ENCODE measurements around the gene TCEA3.

The TCEA3 gene

DNA sequence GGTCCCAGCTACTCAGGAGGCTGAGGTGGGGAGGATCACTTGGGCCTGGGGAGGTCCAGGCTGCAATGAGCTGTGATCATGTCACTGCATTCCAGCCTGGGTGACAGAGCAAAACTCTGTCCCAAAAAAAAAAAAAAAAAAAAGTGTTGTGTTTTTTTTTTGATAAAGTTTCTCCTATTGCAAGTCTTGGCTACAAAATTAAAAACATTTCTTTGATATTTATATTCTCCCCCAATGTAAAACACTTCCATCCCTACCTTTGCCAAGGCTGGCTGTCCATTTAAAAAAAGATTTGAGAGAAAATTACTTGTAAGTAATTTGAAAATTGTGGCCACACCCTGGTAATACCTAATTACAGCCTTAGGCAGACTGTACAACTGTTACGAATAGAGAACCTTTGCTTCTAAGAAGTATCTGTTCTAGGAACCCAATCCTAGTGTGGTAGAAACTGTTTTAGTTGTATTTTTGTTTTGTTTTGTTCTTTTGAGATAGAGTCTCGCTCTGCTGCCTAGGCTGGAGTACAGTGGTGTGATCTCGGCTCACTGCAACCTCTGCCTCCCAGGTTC is 66.2 kb downstream of the TCEA3 start:
- in situ Hi-C loops (cut with HindIII; ENCODE audit: low sequenced_read_pairs) = no loop called here
- no peak overlapping the region for H3K4me3 ChIP-seq (ENCODE audit: low read depth, low read length)
- DNase-seq (ENCODE audit: low read depth) = no peak
- TF ChIP-seq, protein P1, sequence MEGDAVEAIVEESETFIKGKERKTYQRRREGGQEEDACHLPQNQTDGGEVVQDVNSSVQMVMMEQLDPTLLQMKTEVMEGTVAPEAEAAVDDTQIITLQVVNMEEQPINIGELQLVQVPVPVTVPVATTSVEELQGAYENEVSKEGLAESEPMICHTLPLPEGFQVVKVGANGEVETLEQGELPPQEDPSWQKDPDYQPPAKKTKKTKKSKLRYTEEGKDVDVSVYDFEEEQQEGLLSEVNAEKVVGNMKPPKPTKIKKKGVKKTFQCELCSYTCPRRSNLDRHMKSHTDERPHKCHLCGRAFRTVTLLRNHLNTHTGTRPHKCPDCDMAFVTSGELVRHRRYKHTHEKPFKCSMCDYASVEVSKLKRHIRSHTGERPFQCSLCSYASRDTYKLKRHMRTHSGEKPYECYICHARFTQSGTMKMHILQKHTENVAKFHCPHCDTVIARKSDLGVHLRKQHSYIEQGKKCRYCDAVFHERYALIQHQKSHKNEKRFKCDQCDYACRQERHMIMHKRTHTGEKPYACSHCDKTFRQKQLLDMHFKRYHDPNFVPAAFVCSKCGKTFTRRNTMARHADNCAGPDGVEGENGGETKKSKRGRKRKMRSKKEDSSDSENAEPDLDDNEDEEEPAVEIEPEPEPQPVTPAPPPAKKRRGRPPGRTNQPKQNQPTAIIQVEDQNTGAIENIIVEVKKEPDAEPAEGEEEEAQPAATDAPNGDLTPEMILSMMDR (IDR thresholded peaks at IDR 0.05; ENCODE audit: low read depth, low read length, missing control alignments) = no peak

DNA sequence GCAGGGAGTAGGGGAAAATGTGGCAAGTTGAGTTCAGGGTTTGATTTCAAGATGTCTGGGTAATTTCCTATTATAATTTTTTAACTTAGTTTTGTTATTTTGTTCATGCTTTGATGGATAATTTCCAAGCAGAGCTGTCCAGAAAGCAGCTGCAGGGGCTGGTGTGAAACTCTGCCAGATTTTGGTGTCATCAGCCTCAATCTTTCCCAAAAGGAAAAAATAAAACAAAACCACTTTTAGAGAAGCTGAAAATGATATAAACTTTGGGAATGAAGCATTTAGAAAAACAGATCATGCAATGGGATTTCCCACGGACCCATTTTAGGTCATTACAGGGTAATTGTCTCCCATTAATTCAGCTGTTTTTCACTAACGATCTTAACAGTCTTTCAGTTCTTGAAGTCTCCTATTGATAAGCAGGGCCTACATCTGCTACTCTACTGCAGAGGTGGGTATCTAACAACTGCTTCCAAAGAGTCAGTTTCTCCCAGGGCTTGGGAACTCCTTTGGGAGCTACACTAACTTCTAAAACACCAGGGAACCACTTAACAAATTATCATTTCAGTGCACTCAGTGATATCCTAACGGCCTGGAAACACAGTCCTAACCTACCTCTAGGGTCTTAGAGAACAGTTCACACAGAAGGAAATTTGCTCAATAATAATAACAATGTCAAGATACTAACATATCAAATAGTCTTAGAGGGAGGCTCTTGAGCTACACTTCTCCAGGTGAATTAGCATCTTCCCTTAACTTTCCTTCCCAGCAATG is 67.2 kb downstream of the TCEA3 start:
- DNase-seq (ENCODE audit: low read depth) = no peak
- TF ChIP-seq, protein P1 (IDR thresholded peaks at IDR 0.05; ENCODE audit: low read depth, low read length, missing control alignments) = no peak
- in situ Hi-C loops (cut with HindIII; ENCODE audit: low sequenced_read_pairs) = no loop called here
- no peak overlapping the region for H3K4me3 ChIP-seq (ENCODE audit: low read depth, low read length)

DNA sequence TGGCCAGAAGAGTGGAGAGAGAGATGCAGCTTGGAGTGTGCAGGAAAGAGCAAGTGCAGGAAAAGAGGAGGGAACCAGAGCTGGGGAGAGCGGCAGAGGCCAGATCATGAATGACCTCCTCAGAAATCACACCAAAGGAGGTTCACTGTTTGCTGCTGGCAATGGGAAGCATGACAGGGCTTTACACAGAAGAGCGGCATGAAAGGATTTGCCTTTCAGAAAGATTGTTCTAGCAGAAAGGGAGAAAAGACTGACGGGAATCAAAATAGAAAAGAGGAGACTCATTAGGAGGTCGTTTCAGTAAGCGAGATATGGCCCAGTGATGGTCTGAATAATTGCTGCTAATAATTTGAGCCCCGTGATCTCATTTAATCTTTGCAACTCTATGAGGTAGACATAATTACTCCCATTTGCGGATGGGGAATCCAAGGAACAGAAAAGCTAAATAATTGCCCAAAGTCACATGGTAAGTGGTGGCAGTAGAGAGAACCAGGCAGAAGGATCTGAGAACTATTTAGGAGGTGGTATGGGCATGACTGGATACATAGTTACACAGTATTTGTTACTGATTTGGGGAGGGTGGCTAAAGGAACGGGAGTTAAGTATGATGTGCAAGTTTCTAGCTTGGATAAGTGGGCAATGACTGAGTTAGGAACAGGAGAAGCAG is 67.9 kb downstream of the TCEA3 start:
- in situ Hi-C loops (cut with HindIII; ENCODE audit: low sequenced_read_pairs) = no loop called here
- no peak for DNase-seq (ENCODE audit: low read depth)
- H3K4me3 ChIP-seq (ENCODE audit: low read depth, low read length) = no peak overlapping the region
- TF ChIP-seq, protein P1 (IDR thresholded peaks at IDR 0.05; ENCODE audit: low read depth, low read length, missing control alignments) = no peak

DNA sequence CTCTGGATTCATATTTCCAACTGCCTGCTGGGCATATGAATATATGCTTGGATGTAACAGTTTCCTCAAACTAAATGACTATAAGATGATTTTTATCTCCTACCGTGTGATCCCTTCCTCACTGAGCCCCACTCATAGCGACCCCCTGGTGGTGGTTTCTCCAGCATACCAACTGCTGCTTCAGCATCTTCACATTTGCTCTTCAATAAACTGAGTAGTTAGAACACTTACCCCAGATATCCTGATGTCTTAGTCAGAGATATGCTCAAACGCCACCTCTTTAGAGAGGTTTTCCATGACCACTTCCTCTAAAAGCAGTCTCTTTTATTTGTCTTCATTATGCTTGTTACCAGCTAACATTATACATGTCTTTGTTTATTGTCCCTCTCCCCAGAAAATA is 70.3 kb downstream of the TCEA3 start:
- in situ Hi-C loops (cut with HindIII; ENCODE audit: low sequenced_read_pairs) = no loop called here
- DNase-seq (ENCODE audit: low read depth) = no peak
- no peak overlapping the region for H3K4me3 ChIP-seq (ENCODE audit: low read depth, low read length)
- TF ChIP-seq, protein P1 (IDR thresholded peaks at IDR 0.05; ENCODE audit: low read depth, low read length, missing control alignments) = no peak

DNA sequence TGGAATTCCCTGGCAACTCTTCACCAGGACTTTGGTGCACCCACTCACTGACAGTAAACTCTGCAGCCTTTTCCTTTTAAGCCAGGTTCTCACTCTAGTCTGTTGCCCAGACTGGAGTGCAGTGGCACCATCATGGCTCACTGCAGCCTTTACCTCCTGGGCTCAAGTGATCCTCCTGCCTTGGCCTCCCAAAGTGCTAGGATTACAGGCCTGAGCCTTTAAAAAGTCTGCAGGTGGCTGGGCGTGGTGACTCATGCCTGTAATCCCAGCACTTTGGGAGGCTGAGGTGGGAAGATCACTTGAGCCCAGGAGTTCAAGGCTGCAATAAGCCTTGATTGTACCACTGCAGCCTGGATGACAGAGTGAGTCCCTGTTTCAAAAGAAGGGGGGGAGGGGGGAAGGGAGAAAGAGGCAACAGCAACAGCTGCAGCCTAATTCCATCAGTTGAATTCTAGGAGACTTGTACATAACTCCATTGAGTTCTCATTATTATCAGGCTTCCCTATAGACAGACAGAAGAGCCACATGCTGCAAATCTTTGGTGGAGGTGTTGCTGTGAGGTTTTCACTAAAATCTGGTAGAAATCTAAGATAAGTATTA is 72.4 kb downstream of the TCEA3 start:
- in situ Hi-C loops (cut with HindIII; ENCODE audit: low sequenced_read_pairs) = no loop called here
- H3K4me3 ChIP-seq (ENCODE audit: low read depth, low read length) = no peak overlapping the region
- DNase-seq (ENCODE audit: low read depth) = no peak
- TF ChIP-seq, protein P1 (IDR thresholded peaks at IDR 0.05; ENCODE audit: low read depth, low read length, missing control alignments) = no peak

DNA sequence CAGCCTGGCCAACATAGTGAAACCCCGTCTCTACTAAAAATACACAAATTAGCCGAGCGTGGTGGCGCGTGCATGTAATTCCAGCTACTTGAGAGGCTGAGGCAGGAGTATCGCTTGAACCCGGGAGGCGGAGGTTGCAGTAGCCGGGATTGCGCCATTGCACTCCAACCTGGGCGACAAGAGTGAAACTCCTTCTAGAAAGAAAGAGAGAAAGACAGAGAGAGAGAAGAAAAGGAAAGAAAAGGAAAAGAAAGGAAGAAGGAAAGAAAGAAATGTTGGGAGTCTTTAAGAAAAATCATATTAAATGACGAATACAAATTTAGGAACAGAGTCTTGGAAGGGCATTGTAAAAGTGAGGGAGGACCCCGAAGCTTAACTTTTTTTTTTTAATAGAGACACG is 78.6 kb downstream of the TCEA3 start:
- H3K4me3 ChIP-seq (ENCODE audit: low read depth, low read length) = no peak overlapping the region
- in situ Hi-C loops (cut with HindIII; ENCODE audit: low sequenced_read_pairs) = loop anchor here (5.0 kb wide), 1 partner anchor 41 kb away; no protein-coding TSS in a partner anchor
- DNase-seq (ENCODE audit: low read depth) = no peak
- TF ChIP-seq, protein P1 (IDR thresholded peaks at IDR 0.05; ENCODE audit: low read depth, low read length, missing control alignments) = no peak

All from astrocyte of the cerebellum (primary cell).